Liver (tissue), 3 donors: ENCODE data around the gene CORO7.

Source experiments
- EGR1 ChIP-seq, 2 donors: IDR thresholded peaks; 2 replicates each; pipeline ENCODE4 v1.6.1; 2016 to 2018; ENCODE audit warnings: antibody characterized with exemption in 2 of 2, low read depth in 2 of 2
- GABPA ChIP-seq, 2 donors: IDR thresholded peaks in 1 of 2; conservative IDR thresholded peaks in 1 of 2; 2 replicates each; pipeline ENCODE4 v1.6.1; 2016; ENCODE audit warnings: antibody characterized with exemption in 2 of 2, mild to moderate bottlenecking in 1 of 2, moderate library complexity in 1 of 2
- JUND ChIP-seq, 2 donors: IDR thresholded peaks; 2 replicates each; pipeline ENCODE4 v1.6.1; 2016; ENCODE audit warnings: antibody characterized with exemption in 2 of 2
- RAD21 ChIP-seq, 2 donors: IDR thresholded peaks; 2 replicates each; pipeline ENCODE4 v1.6.1; 2016; ENCODE audit warnings: antibody characterized with exemption in 2 of 2, mild to moderate bottlenecking in 2 of 2
- TAF1 ChIP-seq: conservative IDR thresholded peaks from 2 replicates; pipeline ENCODE4 v1.6.1; 2016; ENCODE audit warnings: antibody characterized with exemption, mild to moderate bottlenecking
- YY1 ChIP-seq: IDR thresholded peaks from 2 replicates; pipeline ENCODE4 v1.6.1; 2016; ENCODE audit warnings: antibody characterized with exemption, mild to moderate bottlenecking
- TF ChIP-seq, protein P1 (sequence below): fragments of 150-350 bp; IDR thresholded peaks from 2 replicates; pipeline ENCODE4 v1.5.1; 2017; ENCODE audit warnings: improper control_type of control experiment, low read depth, low read length; ENCODE audit not compliant: missing input control
- TF ChIP-seq, protein P2 (sequence below): IDR thresholded peaks from 2 replicates; pipeline ENCODE4 v1.6.1; 2016; ENCODE audit warnings: antibody characterized with exemption, mild to moderate bottlenecking
- TF ChIP-seq, protein P3 (sequence below): IDR thresholded peaks from 2 replicates; pipeline ENCODE4 v1.6.1; 2016; ENCODE audit warnings: antibody characterized with exemption
- TF ChIP-seq, protein P4 (sequence below): IDR thresholded peaks from 2 replicates; pipeline ENCODE4 v1.6.1; 2016; ENCODE audit warnings: antibody characterized with exemption
- donor health status: healthy.
- donor health status: healthy.

DNA sequence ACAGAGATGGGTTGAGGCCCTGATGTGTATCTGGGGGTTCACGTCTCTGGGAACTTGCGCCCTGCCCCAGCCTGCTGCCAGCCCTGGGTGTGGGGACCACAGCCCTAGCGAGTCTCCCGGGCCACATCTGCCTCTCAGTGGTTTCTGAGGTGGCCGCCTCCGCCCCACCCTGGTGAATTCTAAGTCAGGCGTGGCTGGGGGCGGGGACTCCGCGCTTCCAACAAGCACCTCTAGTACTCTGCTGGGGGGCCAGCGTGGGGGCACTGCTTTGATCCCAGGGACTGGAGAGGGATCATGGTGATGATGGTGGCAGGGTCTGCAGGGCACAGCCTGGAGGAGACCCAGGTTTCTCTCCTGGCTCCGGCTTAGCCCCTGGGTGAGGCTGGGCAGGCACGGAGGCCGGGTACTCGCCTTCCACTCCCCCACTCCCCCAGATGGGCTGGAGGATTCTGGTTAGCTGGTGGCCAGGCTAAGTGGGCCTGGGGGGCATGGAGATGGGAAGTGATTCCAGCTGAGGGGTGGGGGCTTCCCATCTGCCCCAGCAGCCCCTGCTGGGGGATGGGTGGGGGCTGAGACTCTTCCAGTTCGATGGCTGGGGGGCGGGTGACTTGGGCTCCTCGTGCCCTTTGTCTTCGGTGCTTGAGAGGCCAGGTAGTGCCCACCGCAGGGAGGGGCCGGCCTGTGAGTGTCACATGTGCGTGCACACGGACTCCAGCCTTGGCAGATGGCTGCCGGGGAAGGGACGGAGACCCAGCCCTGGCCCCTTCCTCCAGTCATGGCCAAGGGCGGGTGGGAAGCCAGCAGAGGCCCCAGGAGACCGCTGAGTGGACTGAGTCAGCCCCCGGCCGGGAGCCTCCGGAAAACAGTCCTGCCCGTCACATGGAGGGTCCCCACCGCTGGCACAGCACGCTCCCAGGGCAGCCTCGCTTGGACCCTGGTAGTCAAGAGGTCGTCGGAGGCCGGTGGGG lies 96.7 kb downstream of the CORO7 start:
- TF ChIP-seq, protein P1, sequence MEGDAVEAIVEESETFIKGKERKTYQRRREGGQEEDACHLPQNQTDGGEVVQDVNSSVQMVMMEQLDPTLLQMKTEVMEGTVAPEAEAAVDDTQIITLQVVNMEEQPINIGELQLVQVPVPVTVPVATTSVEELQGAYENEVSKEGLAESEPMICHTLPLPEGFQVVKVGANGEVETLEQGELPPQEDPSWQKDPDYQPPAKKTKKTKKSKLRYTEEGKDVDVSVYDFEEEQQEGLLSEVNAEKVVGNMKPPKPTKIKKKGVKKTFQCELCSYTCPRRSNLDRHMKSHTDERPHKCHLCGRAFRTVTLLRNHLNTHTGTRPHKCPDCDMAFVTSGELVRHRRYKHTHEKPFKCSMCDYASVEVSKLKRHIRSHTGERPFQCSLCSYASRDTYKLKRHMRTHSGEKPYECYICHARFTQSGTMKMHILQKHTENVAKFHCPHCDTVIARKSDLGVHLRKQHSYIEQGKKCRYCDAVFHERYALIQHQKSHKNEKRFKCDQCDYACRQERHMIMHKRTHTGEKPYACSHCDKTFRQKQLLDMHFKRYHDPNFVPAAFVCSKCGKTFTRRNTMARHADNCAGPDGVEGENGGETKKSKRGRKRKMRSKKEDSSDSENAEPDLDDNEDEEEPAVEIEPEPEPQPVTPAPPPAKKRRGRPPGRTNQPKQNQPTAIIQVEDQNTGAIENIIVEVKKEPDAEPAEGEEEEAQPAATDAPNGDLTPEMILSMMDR = no peak
- TF ChIP-seq GABPA (IDR thresholded peaks at IDR 0.05 in 1 of 2, conservative IDR thresholded peaks at IDR 0.05 in 1 of 2) = no peak
- TF ChIP-seq JUND (IDR thresholded peaks at IDR 0.05) = no peak
- TF ChIP-seq YY1 = no peak
- TF ChIP-seq TAF1 = no peak
- TF ChIP-seq, protein P2, sequence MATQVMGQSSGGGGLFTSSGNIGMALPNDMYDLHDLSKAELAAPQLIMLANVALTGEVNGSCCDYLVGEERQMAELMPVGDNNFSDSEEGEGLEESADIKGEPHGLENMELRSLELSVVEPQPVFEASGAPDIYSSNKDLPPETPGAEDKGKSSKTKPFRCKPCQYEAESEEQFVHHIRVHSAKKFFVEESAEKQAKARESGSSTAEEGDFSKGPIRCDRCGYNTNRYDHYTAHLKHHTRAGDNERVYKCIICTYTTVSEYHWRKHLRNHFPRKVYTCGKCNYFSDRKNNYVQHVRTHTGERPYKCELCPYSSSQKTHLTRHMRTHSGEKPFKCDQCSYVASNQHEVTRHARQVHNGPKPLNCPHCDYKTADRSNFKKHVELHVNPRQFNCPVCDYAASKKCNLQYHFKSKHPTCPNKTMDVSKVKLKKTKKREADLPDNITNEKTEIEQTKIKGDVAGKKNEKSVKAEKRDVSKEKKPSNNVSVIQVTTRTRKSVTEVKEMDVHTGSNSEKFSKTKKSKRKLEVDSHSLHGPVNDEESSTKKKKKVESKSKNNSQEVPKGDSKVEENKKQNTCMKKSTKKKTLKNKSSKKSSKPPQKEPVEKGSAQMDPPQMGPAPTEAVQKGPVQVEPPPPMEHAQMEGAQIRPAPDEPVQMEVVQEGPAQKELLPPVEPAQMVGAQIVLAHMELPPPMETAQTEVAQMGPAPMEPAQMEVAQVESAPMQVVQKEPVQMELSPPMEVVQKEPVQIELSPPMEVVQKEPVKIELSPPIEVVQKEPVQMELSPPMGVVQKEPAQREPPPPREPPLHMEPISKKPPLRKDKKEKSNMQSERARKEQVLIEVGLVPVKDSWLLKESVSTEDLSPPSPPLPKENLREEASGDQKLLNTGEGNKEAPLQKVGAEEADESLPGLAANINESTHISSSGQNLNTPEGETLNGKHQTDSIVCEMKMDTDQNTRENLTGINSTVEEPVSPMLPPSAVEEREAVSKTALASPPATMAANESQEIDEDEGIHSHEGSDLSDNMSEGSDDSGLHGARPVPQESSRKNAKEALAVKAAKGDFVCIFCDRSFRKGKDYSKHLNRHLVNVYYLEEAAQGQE = no peak
- no peak for TF ChIP-seq EGR1 (IDR thresholded peaks at IDR 0.05; ENCODE audit: low read depth in 2 of 2)
- TF ChIP-seq, protein P3, sequence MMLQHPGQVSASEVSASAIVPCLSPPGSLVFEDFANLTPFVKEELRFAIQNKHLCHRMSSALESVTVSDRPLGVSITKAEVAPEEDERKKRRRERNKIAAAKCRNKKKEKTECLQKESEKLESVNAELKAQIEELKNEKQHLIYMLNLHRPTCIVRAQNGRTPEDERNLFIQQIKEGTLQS = no peak
- TF ChIP-seq, protein P4, sequence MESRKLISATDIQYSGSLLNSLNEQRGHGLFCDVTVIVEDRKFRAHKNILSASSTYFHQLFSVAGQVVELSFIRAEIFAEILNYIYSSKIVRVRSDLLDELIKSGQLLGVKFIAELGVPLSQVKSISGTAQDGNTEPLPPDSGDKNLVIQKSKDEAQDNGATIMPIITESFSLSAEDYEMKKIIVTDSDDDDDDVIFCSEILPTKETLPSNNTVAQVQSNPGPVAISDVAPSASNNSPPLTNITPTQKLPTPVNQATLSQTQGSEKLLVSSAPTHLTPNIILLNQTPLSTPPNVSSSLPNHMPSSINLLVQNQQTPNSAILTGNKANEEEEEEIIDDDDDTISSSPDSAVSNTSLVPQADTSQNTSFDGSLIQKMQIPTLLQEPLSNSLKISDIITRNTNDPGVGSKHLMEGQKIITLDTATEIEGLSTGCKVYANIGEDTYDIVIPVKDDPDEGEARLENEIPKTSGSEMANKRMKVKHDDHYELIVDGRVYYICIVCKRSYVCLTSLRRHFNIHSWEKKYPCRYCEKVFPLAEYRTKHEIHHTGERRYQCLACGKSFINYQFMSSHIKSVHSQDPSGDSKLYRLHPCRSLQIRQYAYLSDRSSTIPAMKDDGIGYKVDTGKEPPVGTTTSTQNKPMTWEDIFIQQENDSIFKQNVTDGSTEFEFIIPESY = no peak
- TF ChIP-seq RAD21 (IDR thresholded peaks at IDR 0.05) = no peak
